GM18907 (cell line): ENCODE data around the gene PLEKHM1.

ENCODE experiments used
- ATAC-seq: cut with Tn5 transposase; IDR thresholded peaks from one replicate; pipeline ENCODE4 v1.9.1; 2021; ENCODE audit warnings: mild to moderate bottlenecking, moderate library complexity; ENCODE audit not compliant: unreplicated experiment

The PLEKHM1 gene

DNA sequence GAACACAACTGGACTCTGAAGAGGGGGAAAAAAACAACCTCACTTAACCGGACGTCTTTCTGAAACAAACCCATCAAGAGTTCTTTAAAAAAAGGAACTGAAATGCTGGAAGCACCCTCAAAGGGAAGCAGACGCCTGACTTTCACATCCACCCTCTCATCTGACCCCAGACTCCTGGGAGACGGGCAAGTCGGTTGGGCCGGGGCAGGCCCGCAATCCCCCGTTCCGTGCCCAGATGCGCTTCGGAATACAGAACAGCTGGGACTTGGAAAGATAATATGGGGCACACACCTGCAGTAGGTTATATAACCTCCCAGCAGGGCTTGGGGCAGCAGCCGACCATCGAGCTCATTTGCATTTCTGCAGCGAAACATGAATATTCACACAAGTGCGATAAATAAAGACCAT lies 61.6 kb downstream of the PLEKHM1 start:
- ATAC-seq: no peak

DNA sequence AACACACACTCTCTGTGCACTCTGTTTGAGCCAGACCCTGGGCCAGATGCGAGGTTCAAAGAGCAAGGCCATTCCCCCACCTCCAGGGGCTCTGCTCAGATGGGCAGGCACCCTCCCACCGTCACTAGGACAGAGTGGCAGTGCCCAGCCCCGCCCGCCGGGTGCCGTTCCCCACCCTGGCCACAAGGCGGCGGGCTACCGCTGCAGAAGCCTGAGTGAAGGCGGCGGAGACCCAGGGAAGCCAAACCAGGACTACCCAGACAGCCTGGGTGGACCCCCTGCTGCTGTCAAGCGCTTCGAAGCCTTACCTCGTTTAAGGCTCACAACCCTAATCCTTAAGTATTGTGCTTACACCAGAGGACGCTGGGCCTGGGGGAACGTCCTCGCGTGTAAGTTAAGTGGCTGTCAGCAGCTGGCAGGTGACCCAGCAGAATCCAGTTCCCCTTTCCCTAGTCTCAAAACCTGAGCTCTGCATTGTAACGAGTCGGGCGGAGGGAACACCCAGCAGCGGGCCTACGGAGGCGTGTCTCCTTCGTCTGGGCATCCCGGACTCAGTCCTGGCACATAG lies 62.4 kb downstream of the PLEKHM1 start:
- peak; percentile 47 for ATAC-seq

DNA sequence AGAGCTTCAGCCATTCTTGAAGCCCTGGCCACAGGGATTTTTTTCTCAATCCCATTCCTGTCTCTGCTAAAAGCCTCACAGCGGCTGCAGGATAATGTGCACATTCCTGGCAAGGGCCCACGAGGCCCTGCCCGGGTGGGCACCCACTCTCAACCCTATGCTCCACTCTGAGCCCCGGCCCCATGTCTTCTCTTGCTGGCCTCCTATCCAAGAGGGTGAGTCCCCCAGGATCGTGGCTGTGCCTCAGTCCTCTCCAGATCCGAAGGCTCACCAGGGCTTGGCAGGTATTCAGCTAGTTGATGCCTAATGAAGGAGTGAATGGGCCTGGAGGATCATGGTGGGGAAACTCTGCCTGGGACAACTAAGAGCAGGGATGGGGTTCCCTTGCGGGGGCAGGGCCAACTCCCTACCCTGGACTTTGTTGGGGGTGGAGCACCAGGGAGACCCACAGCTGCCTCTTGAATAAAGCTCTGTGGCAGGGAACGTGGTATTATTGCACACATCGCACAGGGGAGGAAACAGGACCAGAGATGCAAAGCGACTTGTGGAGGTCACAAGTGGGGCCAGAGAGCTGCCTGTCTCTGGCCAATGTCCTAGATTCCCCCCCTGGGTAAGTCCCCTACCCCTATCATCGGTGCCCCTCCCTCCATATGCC lies 63.2 kb downstream of the PLEKHM1 start:
- no peak for ATAC-seq

DNA sequence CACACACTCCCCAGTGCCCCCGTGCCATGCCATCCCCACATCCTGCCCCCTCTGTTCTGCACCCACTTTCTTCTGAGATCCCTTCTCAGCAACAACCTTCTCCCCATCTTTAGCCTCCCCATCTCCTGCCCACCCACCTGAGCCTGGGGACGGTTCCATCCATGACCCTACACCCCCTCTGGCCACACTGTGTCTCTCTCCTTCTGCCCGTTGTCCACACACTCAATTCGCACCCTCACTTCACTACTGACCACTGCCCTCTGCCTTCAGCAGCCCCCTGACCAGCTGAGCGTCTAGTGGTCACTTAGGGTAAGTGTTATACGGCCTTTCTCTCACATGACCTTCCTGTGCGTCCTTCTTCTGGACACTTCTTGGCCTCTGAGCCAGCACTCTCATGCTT lies 64.0 kb downstream of the PLEKHM1 start:
- no peak for ATAC-seq

DNA sequence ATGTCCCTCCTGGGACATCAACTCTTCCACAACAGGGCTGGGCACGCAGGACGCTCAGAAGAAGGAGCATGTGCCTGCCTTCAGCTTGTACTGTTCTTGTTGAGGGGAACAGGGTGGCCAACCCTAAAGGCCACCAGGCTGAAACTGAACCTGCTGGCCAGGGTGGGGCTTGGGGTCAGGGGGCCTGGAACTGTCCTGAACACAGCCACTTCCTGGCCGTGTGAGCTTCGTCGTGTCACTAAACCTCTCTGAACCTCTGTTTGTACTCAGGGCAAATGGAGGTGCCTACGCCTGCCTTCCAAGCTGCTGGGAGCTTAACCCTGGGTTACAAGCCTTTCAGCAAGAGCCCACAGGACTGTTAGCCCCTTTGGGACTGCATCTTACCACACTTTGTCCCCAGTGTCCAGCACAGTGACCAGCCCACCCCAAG lies 64.5 kb downstream of the PLEKHM1 start:
- ATAC-seq: no peak

DNA sequence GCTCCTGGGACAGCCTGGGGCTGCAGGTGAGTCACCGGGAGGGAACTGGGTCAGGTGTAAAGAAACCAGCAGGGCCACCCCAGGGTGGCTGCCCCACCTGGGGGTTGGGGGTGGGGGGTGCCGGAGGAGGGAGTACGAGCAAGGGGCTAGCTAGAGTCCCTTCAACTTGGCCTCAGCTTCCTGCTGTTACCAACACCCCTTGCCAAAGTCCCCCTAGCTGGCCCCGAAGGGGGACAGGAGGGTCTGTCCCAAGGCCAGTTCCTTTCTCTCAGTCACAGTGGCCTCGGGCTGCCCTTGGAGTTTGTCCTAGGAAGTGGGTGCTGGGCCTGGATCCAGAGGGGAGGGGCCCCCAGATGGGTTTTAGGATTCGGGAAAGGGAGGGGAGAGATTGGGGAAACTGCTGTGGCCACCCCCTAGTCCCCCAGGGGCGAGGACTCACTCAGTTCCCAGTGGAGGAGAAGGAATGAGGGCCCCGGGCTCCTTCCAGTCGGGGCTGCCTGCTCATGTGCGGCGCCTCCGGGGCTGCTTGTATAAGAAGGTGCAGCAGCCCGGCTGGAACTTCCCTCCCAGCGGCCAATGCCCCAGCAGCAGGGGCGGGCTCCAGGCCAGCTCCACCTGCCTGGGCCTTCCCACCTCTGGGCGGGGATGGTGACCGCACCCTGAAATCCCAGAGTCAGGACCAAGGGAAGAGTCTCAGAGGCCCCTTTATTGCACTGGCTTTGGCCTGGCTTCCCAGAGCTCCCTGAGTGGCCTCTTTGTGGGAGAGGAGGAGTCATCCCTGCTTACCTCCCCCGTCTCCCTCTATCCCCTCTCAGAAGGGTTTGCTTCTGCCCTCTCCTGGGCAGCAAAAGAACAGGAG lies 65.2 kb downstream of the PLEKHM1 start:
- no peak for ATAC-seq

DNA sequence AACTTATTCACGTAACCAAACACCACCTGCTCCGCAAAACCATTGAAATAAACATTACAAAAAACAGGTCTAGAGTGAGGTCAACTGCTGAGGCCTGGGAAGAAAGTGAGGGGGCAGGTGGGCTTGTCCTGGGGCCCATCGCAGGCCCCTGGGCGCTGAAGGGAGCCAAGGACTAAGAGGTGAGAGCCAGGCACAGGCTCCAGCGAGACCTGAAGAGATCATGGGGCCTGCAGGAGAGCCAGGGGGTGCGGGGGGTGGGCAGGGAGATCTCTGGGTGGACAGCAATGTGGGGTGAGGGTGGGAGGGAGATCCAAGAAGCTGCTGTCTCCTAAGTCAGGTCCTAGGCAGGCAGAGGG lies 65.8 kb downstream of the PLEKHM1 start:
- no peak for ATAC-seq

DNA sequence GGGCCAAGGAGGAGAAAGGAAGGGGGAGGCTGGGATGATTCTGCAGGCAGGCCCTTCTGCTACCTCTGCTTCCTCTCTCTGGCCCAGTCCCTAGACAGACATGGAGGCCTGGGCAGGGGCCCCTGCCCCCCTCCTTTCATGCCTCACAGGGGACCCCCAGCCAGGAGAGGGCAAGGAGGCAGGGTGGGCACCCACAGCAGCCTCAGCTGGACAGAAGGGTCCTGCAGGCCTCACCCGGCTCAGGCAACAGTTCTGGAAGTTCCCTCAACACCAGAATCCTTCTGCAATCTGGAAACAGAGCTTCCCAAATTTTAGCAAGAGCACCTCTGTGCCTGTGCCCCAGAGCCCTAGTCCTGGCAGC lies 66.6 kb downstream of the PLEKHM1 start:
- ATAC-seq: no peak

DNA sequence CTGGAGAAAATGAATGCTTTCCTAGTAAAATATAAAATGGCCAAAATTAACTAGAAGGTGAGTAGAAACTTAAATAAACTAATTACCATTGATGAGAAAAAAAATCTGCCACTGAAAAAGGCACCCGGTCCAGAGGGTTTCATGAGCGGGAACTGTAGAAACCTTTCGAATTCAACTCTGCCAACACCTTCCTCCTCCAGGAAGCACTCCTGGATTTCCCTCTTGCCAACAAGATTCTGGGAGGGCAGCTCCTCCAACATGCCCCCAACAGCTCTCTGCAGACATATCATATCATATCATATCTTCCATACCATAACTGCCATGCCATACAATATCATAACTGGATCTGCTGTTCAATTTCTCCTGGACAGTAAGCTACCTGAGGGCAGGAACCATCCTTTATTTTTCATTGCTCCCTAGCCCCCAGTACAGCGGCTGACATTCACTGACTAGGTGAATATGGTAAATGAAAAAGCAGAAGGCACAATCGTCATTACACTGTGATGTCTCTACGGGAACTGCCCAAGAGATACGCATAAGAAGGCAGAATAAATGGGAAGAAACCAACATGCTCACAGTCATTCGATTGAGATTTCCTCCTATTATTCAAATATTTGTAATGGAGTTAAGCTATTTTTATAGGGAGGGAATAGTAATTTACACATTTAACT lies 67.1 kb downstream of the PLEKHM1 start:
- no peak for ATAC-seq

DNA sequence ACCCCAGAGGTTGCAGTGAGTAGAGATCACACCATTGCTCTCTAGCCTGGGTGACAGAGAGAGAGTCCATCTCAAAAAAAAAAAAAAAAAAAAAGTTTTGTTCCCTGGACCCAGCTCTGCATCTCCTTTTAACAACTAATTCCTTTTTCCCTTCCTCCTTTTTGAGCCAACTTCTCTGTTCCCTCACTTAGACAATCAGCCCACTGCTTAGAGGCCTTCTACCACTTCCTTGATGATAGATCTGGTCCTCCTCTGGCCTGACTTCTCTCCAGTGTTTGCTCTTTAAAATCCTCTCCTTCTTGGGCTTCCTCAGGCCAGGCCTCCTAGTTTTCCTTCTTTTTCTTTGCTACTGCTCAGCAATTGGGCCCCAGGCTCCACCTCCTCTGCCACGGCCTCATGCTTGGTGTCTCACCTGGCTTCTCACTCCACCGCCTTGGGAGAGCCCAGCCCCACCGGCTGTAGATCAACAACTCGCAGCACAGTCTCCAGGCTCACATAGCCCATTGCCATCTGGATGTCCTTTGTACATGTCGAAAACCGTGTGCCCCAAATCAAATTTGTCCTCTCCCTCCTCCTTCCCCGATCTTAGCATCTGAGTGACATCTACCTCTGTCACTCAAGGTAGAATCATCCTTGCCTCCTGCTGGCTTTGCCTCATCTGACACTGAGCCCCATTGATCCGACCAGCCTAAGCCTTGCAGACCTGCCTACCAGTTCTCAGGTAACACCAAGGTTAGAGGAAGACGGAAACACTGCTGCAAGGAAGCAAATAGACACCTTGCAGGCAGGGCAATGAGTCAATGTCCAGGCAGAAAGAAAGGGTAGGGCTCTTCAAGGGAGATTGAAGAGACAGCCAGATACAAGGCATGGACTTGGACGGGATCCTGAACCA lies 75.3 kb downstream of the PLEKHM1 start:
- no peak for ATAC-seq

DNA sequence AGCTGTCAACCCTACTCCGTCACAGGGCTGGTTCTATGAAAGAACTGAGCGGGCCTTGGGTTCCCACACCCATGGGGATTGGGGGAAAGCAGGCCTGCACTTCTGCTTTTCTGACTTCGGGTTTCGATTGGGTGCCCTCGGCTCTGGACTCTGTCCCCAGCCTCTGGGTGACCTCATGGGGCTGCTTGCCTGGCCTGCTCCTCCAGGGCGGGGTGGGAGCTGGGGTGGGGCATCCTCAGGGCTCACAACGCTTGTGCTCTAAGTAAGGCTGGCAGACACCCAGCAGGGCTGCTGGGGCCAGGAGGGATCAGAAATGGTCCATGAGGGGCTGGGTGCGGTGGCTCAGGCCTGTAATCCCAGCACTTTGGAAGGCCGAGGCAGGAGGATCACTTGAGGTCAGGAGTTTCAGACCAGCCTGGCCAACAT lies 77.0 kb downstream of the PLEKHM1 start:
- no peak for ATAC-seq

DNA sequence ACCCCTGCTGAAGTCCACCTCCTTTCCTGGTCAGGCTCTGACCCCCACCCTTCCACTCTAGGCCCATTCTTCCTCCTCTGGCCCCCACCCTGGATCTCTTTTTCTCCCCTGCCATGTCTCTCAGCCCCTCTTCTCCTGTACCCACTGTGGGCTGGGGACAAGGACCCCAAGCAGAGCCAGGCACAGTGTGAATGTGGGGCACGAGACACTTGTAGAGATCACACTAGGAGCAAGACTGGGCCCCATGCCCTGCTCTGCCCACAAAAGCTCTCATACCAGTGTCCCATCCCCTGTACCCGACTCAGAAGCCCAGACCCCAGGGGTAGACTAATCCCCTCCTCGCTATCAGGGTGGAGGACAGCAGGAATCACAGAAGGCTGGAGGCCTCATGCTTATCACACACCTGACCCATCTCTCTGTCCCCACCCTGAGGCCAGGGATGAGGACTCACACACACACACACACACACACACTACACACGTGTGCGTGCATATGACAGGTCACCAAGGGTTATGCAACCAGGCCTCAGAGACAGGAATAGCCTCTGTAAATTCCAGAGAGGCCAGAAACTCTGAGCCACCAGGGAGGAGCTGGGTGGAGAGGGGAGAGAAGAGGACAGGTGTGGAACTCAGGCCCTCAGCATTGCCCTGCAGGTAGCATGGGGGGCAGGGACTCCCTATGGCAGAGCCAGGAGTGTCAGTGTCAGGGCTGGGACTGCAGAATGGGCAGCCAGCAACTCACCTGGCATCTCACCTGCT lies 79.0 kb downstream of the PLEKHM1 start:
- no peak for ATAC-seq

DNA sequence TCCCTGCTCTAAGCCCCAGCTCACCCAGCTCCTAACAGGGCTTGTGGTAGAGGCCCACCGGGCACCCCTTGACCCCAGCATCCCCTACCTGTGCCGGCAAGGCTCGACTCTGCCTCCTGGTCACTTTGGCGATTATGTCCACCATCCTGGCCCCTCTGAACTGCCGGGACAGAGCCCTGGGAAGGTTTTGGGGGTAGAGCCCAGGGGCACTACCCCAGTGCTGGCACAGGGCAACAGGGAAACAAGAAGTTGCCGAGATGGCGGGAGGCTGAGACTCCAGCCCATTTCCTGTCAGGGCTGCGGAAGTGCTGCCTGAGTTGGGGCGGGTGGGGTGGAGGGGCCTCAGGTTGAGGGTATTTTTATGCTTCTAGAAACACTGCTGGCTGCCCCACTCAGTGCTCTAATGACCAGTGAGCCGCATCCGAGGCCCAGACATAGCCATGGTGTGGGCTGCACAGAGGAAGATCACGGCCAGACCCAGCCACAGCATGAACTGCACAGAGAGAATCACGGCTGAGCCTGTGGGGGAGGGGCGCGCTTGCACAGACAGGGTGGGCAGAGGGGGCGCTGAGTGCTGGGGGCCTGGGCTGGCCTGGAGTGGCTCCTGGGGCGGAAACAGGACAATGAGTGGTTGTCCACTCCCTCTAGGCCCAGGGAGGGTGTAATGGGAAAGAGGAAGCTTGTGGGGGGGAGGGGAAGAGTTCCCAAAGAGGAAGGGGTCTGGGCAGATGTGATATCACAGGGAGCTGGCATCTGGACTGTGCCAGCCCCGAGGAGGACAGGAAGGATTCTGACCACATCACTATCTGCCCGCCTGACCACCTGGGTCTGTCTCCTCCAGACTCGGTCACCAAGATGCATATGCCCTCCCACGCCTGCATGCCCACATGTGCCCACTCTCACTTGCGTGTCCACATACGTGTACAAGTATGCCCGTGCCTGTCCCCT lies 80.1 kb downstream of the PLEKHM1 start:
- ATAC-seq: no peak

DNA sequence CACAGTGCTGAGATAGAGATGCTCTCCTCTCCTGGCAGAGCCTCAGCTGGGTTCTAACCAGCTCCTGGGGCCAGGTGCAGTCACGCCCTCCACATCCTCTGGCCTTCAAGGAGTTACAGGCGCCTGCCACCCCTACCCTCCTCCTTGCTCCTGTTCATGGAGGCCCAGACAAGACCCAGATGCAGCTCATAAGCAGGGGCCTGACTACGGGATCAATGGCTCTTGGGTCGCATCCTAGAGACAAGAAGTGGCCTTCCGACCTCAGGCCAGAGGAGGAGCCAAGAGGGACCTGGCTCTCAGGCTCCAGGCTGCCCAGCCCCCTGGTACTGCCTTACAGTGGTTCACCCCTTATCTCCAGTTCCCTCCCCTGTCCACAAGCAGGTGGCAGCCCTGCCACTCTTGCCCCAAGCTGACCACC lies 80.9 kb downstream of the PLEKHM1 start:
- no peak for ATAC-seq

DNA sequence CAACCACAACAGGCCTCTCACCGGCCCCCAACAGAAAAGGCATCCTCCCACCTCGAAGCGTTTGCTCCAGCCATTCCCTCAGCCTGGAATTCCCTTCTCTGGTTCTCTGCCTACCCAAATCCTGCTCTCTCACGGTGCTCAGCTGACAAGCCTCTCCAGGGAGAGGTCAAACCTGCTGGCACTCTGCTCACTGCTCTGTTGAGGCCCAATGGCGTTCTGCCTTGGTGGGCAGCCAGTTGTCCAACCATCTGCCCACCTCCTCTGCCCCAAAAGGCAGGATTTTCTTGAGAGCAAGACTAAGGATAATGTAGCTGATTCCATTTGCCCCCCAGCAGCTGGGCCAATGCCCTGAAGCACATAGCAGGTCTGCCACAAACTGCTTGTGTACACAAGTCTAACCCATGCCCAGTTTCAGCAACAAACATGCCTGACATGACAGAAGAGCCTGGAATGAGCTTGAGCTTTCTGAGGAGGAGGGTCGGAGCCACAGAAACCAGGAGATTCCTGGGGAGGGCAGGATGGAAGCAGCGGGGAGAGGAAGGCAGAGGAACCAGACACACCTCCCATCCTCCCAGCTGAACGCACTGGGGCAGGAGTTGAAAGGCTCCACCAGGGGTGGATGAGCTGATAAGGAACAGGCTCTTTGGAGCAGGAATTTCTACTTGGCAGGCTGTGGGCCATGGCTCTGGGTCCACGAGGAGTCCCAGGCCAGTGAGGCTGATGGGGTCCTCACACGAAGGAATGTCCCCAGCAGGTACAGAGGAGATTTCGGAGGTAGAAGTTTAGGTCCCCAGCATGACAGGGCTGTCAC lies 81.7 kb downstream of the PLEKHM1 start:
- ATAC-seq: no peak

DNA sequence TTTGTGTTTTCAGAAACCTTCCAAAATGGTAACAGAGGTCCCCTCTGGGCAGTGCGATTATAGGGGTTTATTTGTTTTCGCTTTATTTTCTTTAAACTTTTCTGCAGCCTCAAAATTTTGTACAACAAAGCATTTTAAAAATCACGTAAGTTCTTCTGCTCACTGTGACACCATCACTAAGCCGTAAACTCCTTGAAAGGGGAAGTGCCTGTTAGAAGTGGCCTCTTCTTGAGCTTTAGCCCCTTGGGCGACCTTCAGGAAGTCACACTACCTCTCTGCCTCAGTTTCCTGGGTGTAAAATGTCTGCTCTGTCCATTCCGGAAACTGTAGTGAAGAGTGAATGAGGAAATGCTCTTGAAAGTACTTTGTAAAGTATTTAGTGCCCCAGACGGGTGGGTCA lies 84.4 kb downstream of the PLEKHM1 start:
- ATAC-seq: no peak

DNA sequence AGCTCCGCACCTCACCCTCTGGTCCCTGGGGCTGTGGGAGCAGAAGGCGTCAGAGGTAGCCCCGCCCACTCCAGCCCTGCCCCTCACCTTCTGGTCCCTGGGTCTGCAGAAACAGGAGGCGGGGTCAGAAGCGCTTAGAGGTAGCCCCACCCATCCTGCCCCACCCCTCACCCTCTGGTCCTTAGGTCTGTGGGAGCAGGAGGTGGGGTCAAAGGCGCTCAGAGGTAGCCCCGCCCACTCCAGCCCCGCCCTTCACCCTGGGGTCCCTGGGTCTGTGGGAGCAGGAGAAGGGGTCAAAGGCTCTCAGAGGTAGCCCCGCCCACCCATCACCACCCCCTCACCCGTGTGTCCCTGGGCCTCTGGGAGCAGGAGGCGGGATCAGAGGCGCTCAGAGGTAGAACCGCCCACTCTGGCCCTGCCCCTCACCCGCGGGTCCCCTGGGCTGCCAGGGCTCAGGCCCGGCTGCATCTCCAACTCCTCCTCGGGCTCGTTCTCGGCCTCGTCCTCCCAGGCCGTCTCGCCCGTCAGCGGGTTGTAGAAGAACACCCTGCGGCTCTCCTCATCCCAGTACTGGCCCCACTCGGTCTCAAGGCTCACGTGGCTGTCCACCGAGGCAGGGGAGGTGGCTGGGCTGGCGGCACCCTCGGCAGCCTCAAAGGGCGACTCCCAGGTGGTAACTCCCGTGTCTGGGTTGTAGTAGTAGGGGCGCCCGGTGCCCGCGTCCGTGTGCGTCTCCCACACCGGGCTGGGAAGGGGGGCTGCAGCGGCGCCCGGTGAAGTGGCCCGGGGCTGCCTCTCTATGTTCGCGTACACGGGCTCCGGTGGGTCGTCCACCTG lies 85.1 kb downstream of the PLEKHM1 start:
- ATAC-seq: no peak
